Gastrocnemius medialis (tissue), 4 donors: ENCODE results near the gene SCMH1. TPM values are rescaled to one million over a fixed set of nuclear protein-coding genes. Genes with fewer than 3 reads are reported as not detected.

Experiments used
- ATAC-seq, 2 donors: fragments of 150-250 bp; one replicate each; pipeline ENCODE4 v1.9.1; 2016
- DNase-seq, 2 donors: peaks; one replicate each; pipeline ENCODE4 v3.0.0-alpha.2; 2019
- H3K27ac ChIP-seq, 4 donors: fragments of 200-600 bp; sonication (generic); 1 replicate in 1 of 4; 2 replicates in 3 of 4; pipeline ENCODE4 v1.5.1; 2016 to 2018; ENCODE audit warnings: mild to moderate bottlenecking in 2 of 4, moderate library complexity in 1 of 4
- H3K27me3 ChIP-seq, 3 donors: fragments of 200-600 bp; sonication (generic) in 2 of 3; 1 replicate in 1 of 3; 2 replicates in 2 of 3; pipeline versions ENCODE4 v1.5.1 to v1.6.0; 2016 to 2019; ENCODE audit warnings: mild to moderate bottlenecking in 1 of 3, moderate library complexity in 1 of 3
- H3K36me3 ChIP-seq, 2 donors: fragments of 200-600 bp; sonication (generic) in 1 of 2; one replicate each; pipeline ENCODE4 v1.5.1; 2017 to 2018
- H3K4me1 ChIP-seq, 2 donors: fragments of 200-600 bp; sonication (generic) in 1 of 2; one replicate each; pipeline ENCODE4 v1.5.1; 2016 to 2017; ENCODE audit warnings: mild to moderate bottlenecking in 2 of 2
- H3K4me3 ChIP-seq, 4 donors: fragments of 200-600 bp; sonication (generic) in 3 of 4; 1 replicate in 1 of 4; 2 replicates in 3 of 4; pipeline ENCODE4 v1.5.1; 2016 to 2019; ENCODE audit warnings: mild to moderate bottlenecking in 2 of 4
- H3K9me3 ChIP-seq, 3 donors: fragments of 200-600 bp; sonication (generic) in 2 of 3; 1 replicate in 1 of 3; 2 replicates in 2 of 3; pipeline ENCODE4 v1.5.1; 2016 to 2019
- CTCF ChIP-seq, 5 experiments: fragments of 450-650 bp in 3 of 5; fragments of 200-600 bp in 2 of 5; sonication (generic) in 2 of 5; IDR thresholded peaks in 4 of 5; conservative IDR thresholded peaks in 1 of 5; 1 replicate in 4 of 5; 2 replicates in 1 of 5; pipeline ENCODE4 v1.5.1; 2016 to 2019; ENCODE audit warnings: antibody characterized with exemption in 5 of 5, mild to moderate bottlenecking in 3 of 5, moderate library complexity in 3 of 5
- POLR2A ChIP-seq, 2 donors: fragments of 450-650 bp; IDR thresholded peaks; one replicate each; pipeline ENCODE4 v1.6.1; 2017; ENCODE audit warnings: antibody characterized with exemption in 2 of 2, mild to moderate bottlenecking in 2 of 2, moderate library complexity in 2 of 2
- in situ Hi-C, 4 donors: fragments of 200-750 bp; cut with MboI; loops; one replicate each; pipeline versions ENCODE4 v1.15.0 to v1.8.0; 2017; ENCODE audit warnings: low sequenced_read_pairs in 4 of 4
- intact Hi-C: fragments of 100-400 bp; cut with DNase I; formaldehyde crosslinking; loops from one replicate; pipeline ENCODE4 v1.15.1; 2023; ENCODE audit warnings: low total_unique reads
- total RNA-seq, 4 donors: library from RNA; depleted of rRNA; stranded (reverse); fragments of >200 nt; gene quantifications; one replicate each; pipeline versions ENCODE4 v1.1.0 to v1.2.3, GENCODE V29; 2016

Gene SCMH1
- total RNA-seq, 4 donors from 2014 or later, result 17.1 to 29.4 (median 25.5) TPM

GRCh38 chr1:41242342-41243078 is 404 bp upstream of the SCMH1 start:
- peak; percentile 5 to 6 for ATAC-seq

GRCh38 chr1:41241354-41241748 is 755 bp downstream of the SCMH1 start:
- H3K27ac ChIP-seq, result peak overlapping the region; percentile 81 to 98 (median 92)
- no peaks in the 10 kb centered on the region for H3K9me3 ChIP-seq
- peaks cover 7 to 22% of the 10 kb centered on the region in 2 donors for H3K4me1 ChIP-seq
- DNase-seq, result peak; percentile 26 to 70
- intact Hi-C loops, result loop anchor here (2.0 kb wide), 1 partner anchor 133 kb away; no protein-coding TSS in a partner anchor
- peak overlapping the region; percentile 62 to 93 (median 82) for H3K4me3 ChIP-seq
- in situ Hi-C loops, result loop anchor here in 1 of 4 donors (25.0 kb wide), 1 partner anchor 204 kb away; no protein-coding TSS in a partner anchor
- no peaks in the 10 kb centered on the region for H3K36me3 ChIP-seq
- H3K27me3 ChIP-seq, result no peaks in the 10 kb centered on the region
- ATAC-seq, result peak; percentile 78 to 81
- TF ChIP-seq POLR2A (IDR thresholded peaks at IDR 0.05) (peak; percentile 73 to 76), CTCF (IDR thresholded peaks at IDR 0.05 in 4 of 5, conservative IDR thresholded peaks at IDR 0.05 in 1 of 5) (no peak)

More at GRCh38 chr1:41242342-41243078, 404 bp upstream of the SCMH1 start:
- in situ Hi-C loops, result loop anchor here in 1 of 4 donors (25.0 kb wide), 1 partner anchor 205 kb away; no protein-coding TSS in a partner anchor
- DNase-seq, result peak in 1 of 2 donors; percentile 20
- Histone ChIP-seq H3K27ac (peak overlapping the region; percentile 80 to 98 (median 81)), H3K36me3 (no peaks in the 10 kb centered on the region), H3K27me3 (no peaks in the 10 kb centered on the region), H3K4me1 (peaks cover 7 to 22% of the 10 kb centered on the region in 2 donors), H3K4me3 (peak overlapping the region; percentile 67 to 75 (median 72)), H3K9me3 (no peaks in the 10 kb centered on the region)
- intact Hi-C loops, result no loop called here
- TF ChIP-seq CTCF (IDR thresholded peaks at IDR 0.05 in 4 of 5, conservative IDR thresholded peaks at IDR 0.05 in 1 of 5), result no peak
- no peak for TF ChIP-seq POLR2A (IDR thresholded peaks at IDR 0.05)

GRCh38 chr1:41240781-41241353 is 1.2 kb downstream of the SCMH1 start:
- peak overlapping the region; percentile 81 to 98 (median 92) for H3K27ac ChIP-seq
- ATAC-seq (peak; percentile 7 to 13), DNase-seq (no peak)
- no peaks in the 10 kb centered on the region for H3K27me3 ChIP-seq
- intact Hi-C loops, result loop anchor here (2.0 kb wide), 1 partner anchor 132 kb away; no protein-coding TSS in a partner anchor
- no peaks in the 10 kb centered on the region for H3K9me3 ChIP-seq
- in situ Hi-C loops, result loop anchor here in 1 of 4 donors (25.0 kb wide), 1 partner anchor 204 kb away; no protein-coding TSS in a partner anchor
- H3K4me3 ChIP-seq, result peak overlapping the region; percentile 62 to 93 (median 82)
- H3K4me1 ChIP-seq, result peaks cover 10 to 22% of the 10 kb centered on the region in 2 donors
- no peaks in the 10 kb centered on the region for H3K36me3 ChIP-seq
- no peak for TF ChIP-seq POLR2A (IDR thresholded peaks at IDR 0.05)
- no peak for TF ChIP-seq CTCF (IDR thresholded peaks at IDR 0.05 in 4 of 5, conservative IDR thresholded peaks at IDR 0.05 in 1 of 5)

- H3K27me3 ChIP-seq, result no peaks in the 10 kb centered on the region
- in situ Hi-C loops (loop anchor here in 1 of 4 donors (25.0 kb wide), 1 partner anchor 203 kb away; no protein-coding TSS in a partner anchor), intact Hi-C loops (loop anchor here (2.0 kb wide), 1 partner anchor 131 kb away; no protein-coding TSS in a partner anchor)
- no peaks in the 10 kb centered on the region for H3K36me3 ChIP-seq
- no peak overlapping the region for H3K4me3 ChIP-seq
- peak overlapping the region; percentile 81 to 98 (median 92) for H3K27ac ChIP-seq
- no peak for ATAC-seq
- peaks cover 10 to 22% of the 10 kb centered on the region in 2 donors for H3K4me1 ChIP-seq
- peak in 1 of 5 experiments; percentile 9 for TF ChIP-seq CTCF (IDR thresholded peaks at IDR 0.05 in 4 of 5, conservative IDR thresholded peaks at IDR 0.05 in 1 of 5)
- no peak for TF ChIP-seq POLR2A (IDR thresholded peaks at IDR 0.05)
- DNase-seq, result no peak
- no peaks in the 10 kb centered on the region for H3K9me3 ChIP-seq
Observed at GRCh38 chr1:41239988-41240610, 2.0 kb downstream of the SCMH1 start.
